Measurements from ENCODE around the gene COL16A1. TPM values are rescaled to one million over a fixed set of nuclear protein-coding genes. Genes with fewer than 3 reads are reported as not detected.

The COL16A1 gene
- total and polyA plus RNA-seq, 2 of the 4 experiments (the other 2 are of a cell fraction) = 34.2 to 62.8 TPM

DNA sequence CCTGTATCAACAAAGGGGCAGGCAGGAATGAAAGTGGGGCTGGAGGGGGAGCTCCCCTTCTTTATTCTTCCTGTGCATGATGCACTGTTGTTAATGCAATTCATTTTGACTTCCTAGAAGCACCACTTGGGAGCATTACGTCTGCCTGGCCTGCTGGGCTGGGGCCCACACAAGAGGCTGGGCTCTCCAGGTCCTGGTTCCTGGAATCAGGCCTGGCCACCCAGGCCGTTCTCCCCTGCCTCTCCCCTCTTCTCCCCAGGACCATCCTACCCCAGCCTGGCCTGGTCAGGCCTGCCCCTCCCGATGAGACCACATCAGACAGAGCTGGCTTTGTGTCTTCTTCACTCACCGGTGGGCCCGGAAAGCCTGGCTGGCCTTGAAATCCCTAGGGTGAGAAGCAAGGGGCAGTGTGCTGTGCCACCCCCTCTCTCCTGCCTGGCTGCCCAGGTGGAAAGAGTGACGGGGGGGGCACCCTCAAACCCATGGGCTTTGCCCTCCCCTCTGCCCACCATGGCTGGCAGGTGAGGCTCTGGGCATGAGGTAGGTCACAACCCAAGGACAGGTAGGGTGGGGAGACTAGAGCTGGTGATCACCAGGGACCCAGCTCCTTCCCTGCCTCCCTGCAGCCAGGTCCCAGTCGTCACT lies 38.5 kb downstream of the COL16A1 start:
- H3K56ac ChIP-seq (ENCODE audit: extremely low read depth, insufficient read depth, low read length) = no peak overlapping the region
- H3K9me3 ChIP-seq (ENCODE audit: control insufficient read depth, insufficient read depth, low read length) = no peaks in the 10 kb centered on the region
- no peak overlapping the region for H3K18ac ChIP-seq (ENCODE audit: low read depth, low read length)
- H3K4me2 ChIP-seq (ENCODE audit: low read depth, low read length) = no peak overlapping the region
- peak overlapping the region; percentile 50 for H2AK9ac ChIP-seq (replicated peaks; ENCODE audit: low read depth, low read length, poor library complexity)
- no peak overlapping the region for H3K4me3 ChIP-seq (ENCODE audit: insufficient read depth, low read depth, low read length)
- no peak overlapping the region for H2BK5ac ChIP-seq (ENCODE audit: low read depth, low read length, poor library complexity, severe bottlenecking)
- ChIA-PET CTCF (interaction anchor here (0.7 to 1.8 kb wide), 3 partner anchors 38 to 124 kb away, joined by 3 to 5 read pairs (median 4); partner anchors contain the start of gene COL16A1), POLR2A (ENCODE audit: unreplicated experiment) (no interaction called here)
- dilution Hi-C loops (cut with HindIII; ENCODE audit: low sequenced_read_pairs, unreplicated experiment) (no loop called here), in situ Hi-C loops (cut with MboI; ENCODE audit: low sequenced_read_pairs) (loop anchor here (10.0 kb wide), 1 partner anchor 79 kb away; no protein-coding TSS in a partner anchor), intact Hi-C loops (cut with micrococcal nuclease) (loop anchor here (2.0 kb wide), 1 partner anchor 49 kb away; no protein-coding TSS in a partner anchor)
- H2BK120ac ChIP-seq (ENCODE audit: low read depth, low read length) = no peak overlapping the region
- H3K14ac ChIP-seq (replicated peaks; ENCODE audit: low read depth, low read length) = no peak overlapping the region
- H2BK20ac ChIP-seq (ENCODE audit: low read depth, low read length) = no peak overlapping the region
- H3K4me1 ChIP-seq (ENCODE audit: control insufficient read depth, insufficient read depth, low read length) = peaks cover 9% of the 10 kb centered on the region
- no peaks in the 10 kb centered on the region for H4K20me1 ChIP-seq (ENCODE audit: insufficient read depth, low read length)
- 80% methylated on average over 1 of the region's 7 CpGs; no CpG with 5 or more reads in 1 of the 2 experiments for WGBS, 2 experiments (ENCODE audit: extremely low coverage in 2 of 2, insufficient read length in 1 of 2)
- no TSS peak for BruUV-seq (replicated peaks)
- H3K23ac ChIP-seq (ENCODE audit: low read depth, low read length) = no peak overlapping the region
- H2BK15ac ChIP-seq (ENCODE audit: low read depth, low read length) = no peak overlapping the region
- no peak overlapping the region for H4K5ac ChIP-seq (ENCODE audit: low read depth, low read length)
- no peak overlapping the region for H3K9ac ChIP-seq (ENCODE audit: low read depth, low read length)
- TF ChIP-seq POLR2A (IDR thresholded peaks at IDR 0.05; ENCODE audit: low read depth, low read length) = no peak
- no peak overlapping the region for H3K4ac ChIP-seq (ENCODE audit: low read depth, low read length)
- no peak overlapping the region for H2AK5ac ChIP-seq (ENCODE audit: low read depth, low read length)
- H3K79me1 ChIP-seq (ENCODE audit: low read depth in 1 of 2, low read length in 2 of 2) = peaks cover 0 to 3% of the 10 kb centered on the region in 2 experiments; a peak in 2 of 4 replicates
- no peak for DNase-seq
- ATAC-seq (ENCODE audit: low read depth) = no peak
- H3K36me3 ChIP-seq (ENCODE audit: control insufficient read depth, insufficient read depth, low read length) = peaks cover 70% of the 10 kb centered on the region; the same call in 1 of the 2 replicates
- H2AFZ ChIP-seq (replicated peaks; ENCODE audit: low read length, poor library complexity) = no peak overlapping the region
- no peaks in the 10 kb centered on the region for H3K27me3 ChIP-seq (ENCODE audit: control insufficient read depth, insufficient read depth, low read length)
- peaks cover 6% of the 10 kb centered on the region; the same call in 1 of the 2 replicates for H3K9me1 ChIP-seq (ENCODE audit: insufficient read depth, low read length)
- H3K27ac ChIP-seq (ENCODE audit: insufficient read depth, low read length) = no peak overlapping the region
- no peak overlapping the region for H4K8ac ChIP-seq (ENCODE audit: low read depth in 2 of 2, low read length in 2 of 2)
- no peak overlapping the region for H4K91ac ChIP-seq (ENCODE audit: insufficient read depth, low read depth, low read length)

Data from IMR-90 (cell line).